Kidney tubule cell (primary cell): ENCODE results near the gene DDX17.
A peak's percentile ranks its signal among the peaks of the same experiment; 100 is the strongest.
"Not testable (repeated sequence)": the region's sequence is repeated elsewhere in the genome, so short reads cannot be mapped to it uniquely, and the experiment has no call there.

Experiments used
- DNase-seq: peaks from one replicate; pipeline ENCODE4 v3.0.0-alpha.2; 2018; ENCODE audit warnings: low spot score

DDX17 gene

DNA sequence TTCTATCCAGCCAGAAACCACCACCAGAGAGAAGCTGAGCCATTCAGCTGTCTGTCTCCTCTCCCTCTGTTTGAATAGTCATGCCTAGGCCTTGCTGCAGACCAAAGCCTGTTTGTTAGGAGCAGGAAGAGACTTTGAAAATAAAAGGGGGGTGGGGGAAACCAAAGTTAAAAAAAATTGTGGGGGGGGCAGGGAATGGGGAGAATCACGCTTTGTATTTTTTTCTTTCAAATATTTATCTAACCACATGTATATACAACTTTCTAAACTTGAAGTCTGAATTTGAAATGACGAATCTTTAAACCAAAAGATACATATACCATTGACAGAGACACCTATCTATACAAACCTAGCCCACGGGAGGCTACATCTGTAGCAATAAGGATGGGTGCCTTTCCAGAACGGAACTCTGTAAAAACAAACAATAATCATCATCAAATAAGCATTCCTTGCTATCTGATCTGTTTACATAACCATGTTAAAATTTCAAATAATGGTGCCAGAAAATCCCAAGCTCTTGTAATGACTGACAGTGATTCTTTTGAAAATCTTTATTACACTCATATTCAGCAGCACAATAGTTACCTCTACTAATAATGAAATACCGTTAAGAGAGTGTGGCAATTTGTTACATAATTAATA lies 14.3 kb downstream of the DDX17 start:
- no peak for DNase-seq

DNA sequence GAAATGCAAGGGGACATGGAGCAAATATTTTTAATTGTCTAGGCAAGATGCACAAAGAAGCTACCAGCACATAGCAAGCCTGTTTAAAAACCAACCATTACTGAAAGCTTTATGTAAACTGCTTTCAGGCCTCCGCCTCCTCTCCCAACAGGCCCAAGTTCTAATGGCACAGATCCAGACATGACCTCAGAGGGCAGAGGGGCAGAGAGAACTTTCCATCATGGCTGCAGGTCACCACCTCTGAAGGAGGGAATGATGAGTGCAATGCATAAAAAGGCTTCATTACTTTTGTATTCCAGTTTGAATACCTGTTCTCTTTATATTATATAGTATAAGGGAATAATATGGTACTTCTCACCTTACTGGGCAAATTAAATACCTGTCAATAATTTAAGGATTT lies 15.2 kb downstream of the DDX17 start:
- peak; percentile 28 for DNase-seq

DNA sequence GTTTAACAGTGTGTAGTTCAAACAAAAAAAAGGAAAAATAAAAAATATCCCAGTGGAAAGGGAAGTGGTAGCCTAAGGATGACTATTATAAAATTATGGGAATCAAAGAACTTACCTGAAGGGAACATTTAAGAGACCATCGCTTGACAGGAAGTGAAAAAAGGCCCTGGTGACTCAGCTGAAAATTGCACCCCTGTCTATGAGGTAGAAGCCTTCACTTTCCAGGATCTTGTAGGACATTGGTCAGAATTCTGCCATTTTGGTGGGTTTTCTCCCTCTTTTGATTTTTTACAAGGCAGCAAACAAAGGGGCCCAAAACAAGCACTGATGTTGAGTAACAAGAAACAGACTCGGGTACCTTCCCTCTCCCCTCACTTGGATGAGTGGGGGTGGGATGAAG lies 15.6 kb downstream of the DDX17 start:
- DNase-seq = no peak

DNA sequence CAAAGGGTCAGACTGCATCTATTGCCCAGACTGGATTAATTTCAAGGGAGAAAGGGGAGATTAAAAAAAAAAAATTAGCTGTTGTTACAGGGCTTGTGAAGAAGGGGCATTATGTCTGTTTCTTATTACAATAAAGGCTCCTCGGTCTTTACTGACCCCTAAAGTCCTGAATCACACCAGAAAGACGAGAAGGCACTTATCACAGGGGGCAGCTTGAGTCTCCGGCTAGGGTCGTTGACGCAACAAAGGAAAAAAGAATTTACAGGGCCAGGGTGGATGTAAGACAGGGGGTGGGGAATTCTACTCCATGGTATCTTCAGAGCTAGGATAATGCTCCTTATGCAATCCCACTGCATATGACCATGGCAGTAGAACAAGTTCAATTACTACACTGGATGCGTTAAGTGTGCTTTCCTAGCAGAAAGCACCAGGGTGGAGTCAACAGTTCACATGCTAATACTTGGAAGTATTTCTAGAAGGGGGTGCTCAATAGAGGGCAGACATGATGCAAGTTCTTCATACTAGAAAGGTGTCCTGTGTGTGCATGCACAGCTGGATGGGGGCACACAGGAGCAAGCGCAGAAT lies 16.5 kb downstream of the DDX17 start:
- DNase-seq = no peak

DNA sequence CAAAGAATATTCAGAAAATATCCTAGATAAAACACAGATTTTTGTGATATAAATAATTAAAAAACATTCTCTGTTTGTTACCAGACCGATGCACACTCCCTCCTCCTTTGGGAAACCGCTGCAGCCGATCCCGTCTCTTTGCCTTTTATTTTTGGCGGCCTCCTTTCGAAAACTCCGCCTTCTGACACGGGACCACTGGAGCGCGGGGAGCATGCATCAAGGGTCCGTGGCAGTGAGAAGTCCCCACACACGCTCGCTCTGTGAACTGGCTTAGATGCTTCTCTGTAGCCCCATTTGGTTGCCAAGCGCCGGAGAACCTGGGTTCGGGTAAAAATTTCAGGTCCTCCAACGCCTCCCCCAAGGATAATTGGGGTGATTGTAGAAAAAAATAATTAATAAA lies 17.0 kb downstream of the DDX17 start:
- no peak for DNase-seq

DNA sequence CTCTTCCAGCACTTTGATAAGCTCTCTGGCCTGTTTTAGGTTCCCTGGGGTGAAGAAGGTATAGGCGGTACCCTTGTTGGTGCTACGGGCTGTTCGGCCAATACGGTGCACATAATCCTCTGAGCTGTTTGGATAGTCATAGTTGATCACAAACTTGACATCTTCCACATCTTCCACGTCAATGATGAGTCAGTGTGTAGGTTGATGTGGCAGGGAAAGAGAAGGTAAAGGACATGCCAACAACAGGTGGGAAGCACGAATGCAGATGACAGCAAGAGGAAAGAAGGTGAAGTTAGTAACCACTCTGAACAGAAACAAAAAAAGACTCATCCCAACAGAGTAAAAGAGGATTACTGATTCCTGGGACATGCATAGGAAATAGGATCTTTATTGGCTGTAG lies 18.2 kb downstream of the DDX17 start:
- no peak for DNase-seq

DNA sequence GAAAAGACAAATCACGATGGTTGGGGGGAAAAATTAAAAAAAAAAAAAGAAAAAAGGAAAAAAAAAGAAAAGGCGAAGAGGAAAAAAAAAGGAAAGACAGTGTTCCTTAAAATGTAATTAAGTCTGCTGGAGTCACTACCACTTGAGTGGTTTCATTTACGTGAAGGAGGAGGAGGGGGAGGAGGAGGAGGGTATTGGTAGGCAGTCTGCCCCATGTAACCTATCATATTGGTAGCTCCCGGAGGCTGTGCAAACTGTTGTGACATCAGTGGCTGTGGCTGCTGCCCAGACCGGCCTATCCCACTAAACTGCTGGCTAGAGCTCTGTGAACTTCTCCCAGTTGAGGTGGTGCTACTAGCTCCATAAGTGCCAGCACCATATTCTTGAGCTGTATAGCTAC lies 20.3 kb downstream of the DDX17 start:
- DNase-seq = no peak

DNA sequence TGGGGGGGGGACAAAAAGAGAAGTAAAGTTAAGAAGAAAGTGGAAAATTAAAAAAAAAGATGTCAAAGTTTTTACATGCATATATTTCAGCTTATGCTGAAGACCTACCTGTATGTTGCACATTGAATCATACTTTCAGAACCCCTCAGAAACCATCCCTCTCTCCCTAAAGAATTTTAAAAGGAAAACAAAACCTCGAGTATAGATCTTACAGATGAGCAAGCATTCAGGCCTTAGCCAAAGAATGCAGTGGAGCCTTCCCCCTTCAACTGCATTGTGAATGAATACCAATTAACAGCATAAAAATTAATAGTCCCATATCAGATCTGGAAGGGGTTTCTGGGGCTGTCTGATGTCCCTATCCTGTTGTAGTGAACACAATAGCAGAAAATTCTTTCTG lies 21.9 kb downstream of the DDX17 start:
- no peak for DNase-seq

DNA sequence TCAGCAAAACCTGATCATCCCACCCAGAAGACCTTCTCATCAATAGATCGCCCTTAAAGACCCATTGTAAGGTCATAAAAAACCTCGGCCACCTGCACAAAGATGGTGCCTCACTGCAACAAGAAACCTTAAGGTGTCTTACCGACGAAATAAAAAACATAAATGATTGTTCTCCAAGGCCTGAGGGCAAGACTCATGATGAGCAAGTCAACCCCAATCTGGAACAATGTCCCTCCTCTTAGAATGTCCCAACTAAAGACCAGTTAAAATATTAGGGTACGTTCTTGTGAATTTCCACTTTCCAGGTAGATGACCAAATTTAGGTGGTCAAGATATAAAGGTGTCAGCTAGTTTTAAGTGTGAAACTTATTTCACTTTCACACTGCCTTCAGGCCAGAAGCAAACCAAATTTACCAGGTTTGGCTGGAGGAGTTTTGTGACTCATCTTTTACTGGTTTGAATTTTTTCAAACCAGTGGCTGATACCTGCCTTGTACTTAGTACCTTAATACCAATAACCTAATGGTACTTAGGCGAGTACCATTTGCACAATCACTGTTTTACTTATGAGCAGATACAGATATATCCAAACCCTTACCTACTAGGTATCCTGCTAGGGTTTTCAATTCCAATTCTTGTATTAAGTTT lies 23.3 kb downstream of the DDX17 start:
- DNase-seq = no peak

DNA sequence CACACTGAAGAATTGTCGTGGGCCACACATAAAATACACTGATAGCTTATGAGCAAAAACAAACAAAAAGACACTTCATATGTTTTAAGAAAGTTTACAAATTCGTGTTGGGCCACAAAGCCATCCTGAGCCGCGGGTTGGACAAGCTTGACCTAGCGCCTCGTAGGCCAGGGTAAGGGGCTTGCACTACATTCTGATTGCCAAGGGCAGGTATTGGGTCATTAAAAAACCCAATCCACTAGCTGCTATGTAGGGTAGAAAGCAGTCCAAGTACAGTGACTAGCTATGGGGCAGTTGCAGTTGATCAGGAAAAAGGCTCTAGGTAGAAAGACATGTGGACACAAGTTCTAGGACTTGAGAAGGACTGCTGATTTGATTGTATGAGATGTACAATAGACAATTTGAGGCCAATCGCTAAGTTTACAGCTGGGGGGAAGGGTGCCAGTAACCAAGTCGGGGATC lies 24.2 kb downstream of the DDX17 start:
- DNase-seq = no peak

DNA sequence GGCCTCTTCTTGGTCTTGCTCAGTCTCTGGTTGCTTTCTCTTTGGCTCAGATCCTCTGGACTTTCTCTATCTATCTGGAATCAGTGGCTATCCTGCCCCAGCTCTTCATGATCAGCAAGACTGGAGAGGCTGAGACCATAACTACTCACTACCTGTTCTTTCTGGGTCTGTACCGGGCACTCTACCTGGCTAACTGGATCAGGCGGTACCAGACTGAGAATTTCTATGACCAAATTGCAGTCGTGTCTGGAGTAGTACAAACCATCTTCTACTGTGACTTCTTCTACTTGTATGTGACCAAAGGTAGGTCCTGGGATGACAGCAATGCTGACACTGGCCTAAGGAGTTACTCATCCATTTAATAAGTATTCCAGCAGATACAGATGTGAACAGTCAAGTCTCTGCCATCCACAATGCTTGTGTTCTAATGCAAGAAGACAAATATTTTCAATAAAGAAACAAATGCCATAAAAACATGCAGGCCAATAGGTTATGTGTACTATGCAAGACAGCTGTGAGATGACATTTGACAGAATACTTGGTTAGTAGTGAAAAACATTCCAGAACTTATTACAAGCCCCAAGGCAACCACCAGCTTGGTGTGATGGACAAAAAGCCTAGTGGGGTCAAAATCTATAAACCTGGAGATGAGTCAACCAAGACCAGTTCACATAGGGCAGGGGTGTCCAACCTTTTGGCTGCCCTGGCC lies 24.8 kb downstream of the DDX17 start:
- peak; percentile 25 for DNase-seq

DNA sequence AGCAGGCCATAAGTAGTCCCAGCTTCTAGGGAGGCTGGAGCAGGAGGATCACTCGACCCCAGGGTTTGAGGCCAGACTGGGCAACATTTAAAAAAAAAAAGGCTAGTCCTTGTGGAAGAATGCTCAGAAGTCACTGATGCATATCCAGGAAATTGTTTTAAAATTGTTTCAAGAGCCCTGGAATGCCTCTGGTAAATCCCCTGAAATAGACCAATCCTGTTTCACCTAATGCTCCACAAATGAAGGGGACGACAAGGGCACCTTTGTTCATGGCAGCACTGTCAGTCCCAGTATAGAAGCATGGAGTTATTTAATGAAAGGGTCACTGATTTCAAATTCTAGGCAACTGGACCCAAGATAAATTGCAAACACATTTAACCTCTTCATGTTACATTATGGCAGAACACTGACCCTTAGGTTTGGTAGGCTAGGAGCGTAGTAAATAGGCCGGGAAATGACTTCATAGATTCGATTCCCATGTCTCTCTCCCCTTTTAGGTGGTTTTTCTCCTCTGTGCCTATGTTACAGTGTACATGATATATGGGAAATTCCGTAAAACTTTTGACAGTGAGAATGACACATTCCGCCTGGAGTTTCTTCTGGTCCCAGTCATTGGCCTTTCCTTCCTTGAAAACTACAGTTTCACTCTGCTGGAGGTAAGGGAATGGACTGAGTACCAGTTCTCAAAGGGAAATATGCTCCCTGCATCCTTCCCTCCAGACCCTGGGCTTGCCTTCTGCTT lies 26.8 kb downstream of the DDX17 start:
- DNase-seq = peak; percentile 87

DNA sequence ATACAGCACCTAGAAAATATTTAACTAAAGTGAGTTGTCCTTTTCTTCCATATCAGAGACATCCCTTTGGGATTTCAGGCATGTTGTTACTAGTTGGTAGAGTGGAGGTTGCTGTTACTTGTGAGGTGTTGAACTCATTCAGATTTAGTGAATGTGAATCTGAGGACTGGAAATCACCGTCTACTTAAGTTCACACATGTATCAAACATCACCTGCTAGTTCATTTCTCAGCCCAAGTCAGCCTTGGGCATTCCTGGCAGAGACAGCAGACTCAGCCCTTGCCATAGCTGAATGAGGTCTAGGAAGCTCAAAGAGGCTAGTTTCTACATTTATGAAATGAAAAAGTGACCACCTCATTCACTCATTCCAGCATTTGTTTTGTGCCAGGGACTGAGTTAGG lies 28.5 kb downstream of the DDX17 start:
- peak; percentile 46 for DNase-seq

DNA sequence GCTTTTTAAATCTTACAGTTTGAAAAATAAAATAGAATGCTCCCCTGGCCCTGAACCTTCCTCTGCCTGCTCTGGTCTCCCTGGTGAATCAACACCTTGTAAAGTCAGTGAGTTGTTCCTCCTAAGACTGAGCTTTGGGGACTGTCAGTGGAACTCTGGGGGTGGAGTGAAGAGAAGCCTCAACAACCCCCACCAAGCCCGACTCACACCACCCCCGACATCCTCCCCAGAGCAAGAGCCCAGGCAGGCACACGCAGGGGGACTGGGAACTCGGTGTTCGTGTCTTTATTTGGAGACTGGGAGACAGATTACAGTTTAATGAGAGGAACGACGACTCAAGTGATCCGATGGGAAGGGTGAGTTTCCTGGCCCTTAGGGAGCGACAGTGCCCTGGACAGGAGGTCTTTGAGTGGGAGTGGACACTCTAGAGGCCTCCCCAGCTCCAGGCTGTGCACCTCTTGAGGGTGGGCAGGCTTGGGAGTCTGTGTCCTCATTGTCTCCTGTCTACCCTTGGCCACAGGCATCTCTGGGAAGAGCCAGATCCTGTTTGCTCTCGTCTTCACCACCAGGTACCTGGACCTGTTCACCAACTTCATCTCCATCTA lies 32.0 kb downstream of the DDX17 start:
- no peak for DNase-seq

DNA sequence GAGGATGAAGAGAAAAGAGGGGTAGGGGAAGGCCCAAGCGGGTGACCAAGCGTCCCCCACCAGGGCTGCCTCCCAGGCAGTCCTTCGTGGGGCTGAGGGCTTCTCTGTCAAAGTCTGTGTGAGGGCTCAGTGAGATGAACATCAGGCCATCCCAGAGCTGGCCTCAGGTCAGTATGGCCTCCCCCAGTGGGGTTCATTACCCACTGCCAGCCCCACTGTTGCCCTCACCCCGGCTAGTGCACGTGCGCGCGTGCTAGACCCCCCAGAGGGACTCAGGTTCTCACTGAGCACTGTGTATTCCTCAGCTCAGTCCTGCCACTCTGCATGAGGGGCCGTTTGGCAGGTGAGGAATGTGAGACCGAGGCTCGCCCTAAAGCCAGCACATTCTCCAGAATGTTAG lies 34.9 kb downstream of the DDX17 start:
- DNase-seq = no peak

DNA sequence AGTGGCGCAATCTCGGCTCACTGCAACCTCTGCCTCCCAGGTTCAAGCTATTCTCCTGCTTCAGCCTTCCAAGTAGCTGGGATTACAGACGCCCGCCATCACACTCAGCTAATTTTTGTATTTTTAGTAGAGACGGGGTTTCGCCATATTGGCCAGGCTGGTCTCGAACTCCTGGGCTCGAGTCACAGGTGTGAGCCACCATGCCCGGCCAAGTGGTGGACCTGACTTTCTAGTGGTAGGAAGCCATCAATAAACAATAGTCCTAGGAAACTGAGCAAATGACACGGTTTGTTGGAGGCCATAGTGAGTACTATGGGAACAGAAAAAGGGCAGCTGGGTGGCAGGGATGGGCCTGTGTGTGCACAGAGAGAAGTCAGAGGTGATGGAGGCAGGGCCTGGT lies 35.9 kb downstream of the DDX17 start:
- not testable (repeated sequence) for DNase-seq

DNA sequence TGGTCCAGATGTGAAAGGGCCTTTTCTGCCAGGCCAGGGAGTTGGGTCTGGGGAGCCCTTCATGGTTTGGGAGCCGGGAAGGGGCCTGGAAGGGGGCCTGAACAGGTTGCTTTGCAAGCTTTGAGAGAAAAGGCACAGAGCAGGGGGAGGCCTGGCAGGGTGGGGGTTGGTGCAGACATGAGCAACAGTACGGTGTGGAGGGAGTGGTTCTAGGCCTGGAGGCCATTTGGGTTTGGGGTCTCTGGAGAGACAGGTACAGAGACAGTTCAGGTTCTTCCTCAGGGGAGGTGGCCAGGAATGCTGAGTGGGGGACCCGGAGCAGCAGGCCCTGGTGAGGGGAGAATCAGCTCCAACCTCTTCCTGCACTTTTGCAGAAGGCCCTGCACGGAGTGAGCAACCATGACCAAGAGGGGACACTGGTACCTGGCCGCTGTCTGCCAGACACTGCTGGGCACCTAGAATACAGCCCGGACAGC lies 36.8 kb downstream of the DDX17 start:
- no peak for DNase-seq

DNA sequence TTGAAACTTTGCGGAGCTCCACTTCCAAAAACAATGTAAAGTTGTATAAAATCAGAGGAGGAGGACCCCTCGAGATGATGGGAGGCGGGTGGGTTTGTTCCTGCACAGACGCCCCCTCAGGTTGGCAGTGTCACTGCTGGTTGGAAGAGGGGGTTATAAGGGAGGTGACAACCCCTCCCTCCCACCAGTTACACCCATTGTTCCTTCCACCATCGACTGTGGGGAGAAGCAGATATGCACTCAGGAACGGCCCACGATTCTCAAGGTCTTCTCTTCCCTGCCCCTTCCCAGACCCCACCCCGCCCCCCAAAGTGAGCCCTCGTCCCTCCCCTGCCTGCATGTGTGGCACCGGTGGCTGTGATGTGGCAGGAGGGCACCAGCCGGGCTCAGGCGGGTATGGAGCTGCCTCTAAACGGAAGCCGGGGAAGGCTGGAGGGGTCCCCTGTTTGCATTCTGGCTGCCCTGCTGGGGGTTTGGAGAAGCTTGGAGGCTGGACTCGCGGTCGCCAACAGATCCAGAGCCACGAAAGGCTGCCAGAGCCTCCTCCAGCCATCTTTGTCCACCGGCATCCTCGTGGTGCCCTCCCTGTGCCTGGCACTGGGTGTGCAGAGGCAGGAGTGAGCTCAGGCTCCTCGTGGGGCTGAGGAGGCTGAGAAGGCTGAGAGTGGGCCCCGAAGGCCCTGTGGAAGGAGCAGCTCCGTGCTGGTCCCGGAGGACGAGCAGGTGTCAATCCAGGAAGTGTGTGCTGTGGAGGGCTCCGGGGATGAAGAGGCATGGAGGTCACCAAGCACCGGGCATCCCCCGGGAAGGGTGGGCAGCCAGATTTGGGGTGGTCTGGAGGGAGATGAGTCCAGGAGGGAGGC lies 37.4 kb downstream of the DDX17 start:
- DNase-seq = no peak

DNA sequence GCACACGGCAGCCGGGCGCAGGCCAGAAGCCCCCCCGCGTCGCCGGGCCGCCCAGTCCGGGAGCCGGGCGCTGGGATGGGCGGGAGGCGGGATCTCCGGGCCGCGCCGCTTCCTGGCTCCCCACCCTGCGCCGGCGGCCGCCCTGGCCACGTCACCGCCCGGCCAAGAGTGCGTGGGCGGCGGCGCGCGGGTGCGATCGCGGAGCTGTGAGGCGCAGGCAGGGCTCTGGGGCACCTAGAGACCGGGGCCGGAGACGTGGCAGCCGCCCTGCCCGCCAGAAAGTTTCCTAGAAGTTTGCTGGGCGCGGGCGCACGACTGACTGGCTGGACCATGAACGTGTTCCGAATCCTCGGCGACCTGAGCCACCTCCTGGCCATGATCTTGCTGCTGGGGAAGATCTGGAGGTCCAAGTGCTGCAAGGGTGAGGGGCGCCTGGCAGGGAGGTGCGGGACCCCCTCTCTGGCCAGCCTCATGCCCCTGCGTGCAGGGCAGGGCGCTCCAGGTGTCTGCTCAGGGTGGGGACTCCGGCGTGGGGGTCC lies 38.1 kb downstream of the DDX17 start, which contains the start of gene KDELR3:
Gene KDELR3 (plus strand): TSS at position 193 of the 539 bp plus-strand sequence. CDS start 138 bp downstream, at position 331.
- peak; percentile 84 for DNase-seq

DNA sequence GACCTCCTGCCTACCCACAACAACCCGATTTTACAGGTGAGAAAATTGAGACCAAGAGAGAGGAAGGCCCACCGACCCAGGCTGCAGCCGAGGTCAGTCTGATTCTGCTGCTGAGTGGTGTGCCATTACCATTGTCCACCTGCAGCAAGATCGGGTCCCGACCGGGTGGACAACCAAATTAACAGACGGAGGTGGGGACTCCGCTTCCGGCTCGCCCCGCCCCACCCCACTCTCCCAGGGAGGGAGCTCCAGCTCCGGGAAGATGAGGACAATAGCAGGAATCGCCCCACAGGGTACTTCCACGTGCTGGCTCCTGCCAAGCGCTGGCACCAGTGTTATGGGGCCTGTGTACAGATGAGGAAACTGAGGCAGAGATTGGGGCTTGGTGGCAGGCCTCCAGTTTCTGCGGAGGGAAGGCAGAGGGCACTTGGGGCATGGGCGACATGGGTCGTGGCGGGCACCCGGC lies 38.6 kb downstream of the DDX17 start:
- no peak for DNase-seq
